ENCODE data around the gene NSMCE1. TPM values are rescaled to one million over a fixed set of nuclear protein-coding genes. Genes with fewer than 3 reads are reported as not detected.
"Not testable (repeated sequence)": the region's sequence is repeated elsewhere in the genome, so short reads cannot be mapped to it uniquely, and the experiment has no call there.

Gene NSMCE1
- total and polyA plus RNA-seq, 4 donors, result 50.4 to 76.9 (median 66.8) TPM

GRCh38 chr16:27214084-27214961, 54.2 kb downstream of the NSMCE1 start:
- WGBS (ENCODE audit: insufficient coverage), result 91% methylated on average over 15 of the region's 19 CpGs
- peak in 1 of 6 donors; percentile 14 for DNase-seq (ENCODE audit: low read depth in 4 of 6, low spot score in 6 of 6)
- H3K4me3 ChIP-seq (ENCODE audit: low read depth, low read length), result no peak overlapping the region
- H3K27ac ChIP-seq (ENCODE audit: low read depth, low read length), result no peak overlapping the region
- H3K36me3 ChIP-seq (ENCODE audit: control insufficient read depth, insufficient read depth, low read length), result peaks cover 47% of the 10 kb centered on the region
- H3K9me3 ChIP-seq (ENCODE audit: control insufficient read depth, insufficient read depth, low read length), result no peaks in the 10 kb centered on the region
- H3K4me1 ChIP-seq (ENCODE audit: control insufficient read depth, insufficient read depth, low read length), result peaks cover 6% of the 10 kb centered on the region
- H3K27me3 ChIP-seq (ENCODE audit: control insufficient read depth, insufficient read depth, low read length), result no peaks in the 10 kb centered on the region

GRCh38 chr16:27211026-27211425, 57.5 kb downstream of the NSMCE1 start:
- DNase-seq (ENCODE audit: low read depth in 4 of 6, low spot score in 6 of 6), result no peak
- H3K36me3 ChIP-seq (ENCODE audit: control insufficient read depth, insufficient read depth, low read length), result peaks cover 28% of the 10 kb centered on the region
- 95% methylated on average over 7 of the region's 10 CpGs for WGBS (ENCODE audit: insufficient coverage)
- no peak overlapping the region for H3K4me3 ChIP-seq (ENCODE audit: low read depth, low read length)
- no peaks in the 10 kb centered on the region for H3K4me1 ChIP-seq (ENCODE audit: control insufficient read depth, insufficient read depth, low read length)
- no peaks in the 10 kb centered on the region for H3K9me3 ChIP-seq (ENCODE audit: control insufficient read depth, insufficient read depth, low read length)
- no peak overlapping the region for H3K27ac ChIP-seq (ENCODE audit: low read depth, low read length)
- H3K27me3 ChIP-seq (ENCODE audit: control insufficient read depth, insufficient read depth, low read length), result no peaks in the 10 kb centered on the region

GRCh38 chr16:27210174-27210573, 58.4 kb downstream of the NSMCE1 start:
- Histone ChIP-seq H3K27me3 (ENCODE audit: control insufficient read depth, insufficient read depth, low read length) (no peaks in the 10 kb centered on the region), H3K9me3 (ENCODE audit: control insufficient read depth, insufficient read depth, low read length) (no peaks in the 10 kb centered on the region), H3K36me3 (ENCODE audit: control insufficient read depth, insufficient read depth, low read length) (peaks cover 23% of the 10 kb centered on the region), H3K4me3 (ENCODE audit: low read depth, low read length) (no peak overlapping the region), H3K27ac (ENCODE audit: low read depth, low read length) (no peak overlapping the region), H3K4me1 (ENCODE audit: control insufficient read depth, insufficient read depth, low read length) (no peaks in the 10 kb centered on the region)
- DNase-seq (ENCODE audit: low read depth in 4 of 6, low spot score in 6 of 6), result no peak
- 97% methylated on average over 16 of the region's 17 CpGs for WGBS (ENCODE audit: insufficient coverage)

- 93% methylated on average over 8 of the region's 8 CpGs for WGBS (ENCODE audit: insufficient coverage)
- no peaks in the 10 kb centered on the region for H3K9me3 ChIP-seq (ENCODE audit: control insufficient read depth, insufficient read depth, low read length)
- no peak for DNase-seq (ENCODE audit: low read depth in 4 of 6, low spot score in 6 of 6)
- H3K27me3 ChIP-seq (ENCODE audit: control insufficient read depth, insufficient read depth, low read length), result no peaks in the 10 kb centered on the region
- H3K4me1 ChIP-seq (ENCODE audit: control insufficient read depth, insufficient read depth, low read length), result peaks cover 3% of the 10 kb centered on the region
- no peak overlapping the region for H3K4me3 ChIP-seq (ENCODE audit: low read depth, low read length)
- no peak overlapping the region for H3K27ac ChIP-seq (ENCODE audit: low read depth, low read length)
- peaks cover 23% of the 10 kb centered on the region for H3K36me3 ChIP-seq (ENCODE audit: control insufficient read depth, insufficient read depth, low read length)
These were observed 59.0 kb downstream of the NSMCE1 start for GRCh38 chr16:27209591-27209990.

GRCh38 chr16:27208796-27209195, 59.8 kb downstream of the NSMCE1 start:
- Histone ChIP-seq H3K27ac (ENCODE audit: low read depth, low read length) (no peak overlapping the region), H3K27me3 (ENCODE audit: control insufficient read depth, insufficient read depth, low read length) (no peaks in the 10 kb centered on the region), H3K9me3 (ENCODE audit: control insufficient read depth, insufficient read depth, low read length) (no peaks in the 10 kb centered on the region), H3K36me3 (ENCODE audit: control insufficient read depth, insufficient read depth, low read length) (peaks cover 23% of the 10 kb centered on the region), H3K4me3 (ENCODE audit: low read depth, low read length) (no peak overlapping the region), H3K4me1 (ENCODE audit: control insufficient read depth, insufficient read depth, low read length) (peaks cover 11% of the 10 kb centered on the region)
- 92% methylated on average over 3 of the region's 3 CpGs for WGBS (ENCODE audit: insufficient coverage)
- DNase-seq (ENCODE audit: low read depth in 4 of 6, low spot score in 6 of 6), result no peak

DNA sequence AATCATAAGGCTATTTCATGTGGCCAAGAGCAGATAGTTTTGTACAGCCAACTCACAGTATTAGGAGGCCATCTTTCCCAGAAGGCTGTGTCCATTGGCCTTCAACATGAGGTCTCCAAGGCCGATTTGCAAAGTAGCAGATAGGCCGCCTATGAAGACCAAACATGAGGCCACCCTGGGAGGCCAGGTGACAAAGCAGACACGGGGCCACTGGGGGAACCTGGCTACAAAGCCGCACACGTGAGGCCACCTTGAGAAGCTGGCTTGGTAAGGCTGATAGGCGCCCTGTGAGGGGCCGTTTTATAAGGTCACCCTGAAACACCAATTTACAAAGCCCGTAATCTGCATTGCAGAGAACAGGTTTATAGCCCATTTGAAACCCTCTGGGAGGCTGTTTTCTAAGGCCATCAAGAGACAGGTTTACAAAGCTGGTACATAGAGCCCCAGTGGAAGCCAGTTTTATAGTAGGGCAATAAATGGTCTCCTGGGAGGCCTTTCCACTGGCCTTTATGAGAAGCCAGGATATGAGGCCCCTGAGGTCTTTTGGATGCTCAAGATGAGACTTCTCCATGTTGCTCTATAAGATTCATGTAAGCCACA, 60.4 kb downstream of the NSMCE1 start:
- Histone ChIP-seq H3K36me3 (ENCODE audit: control insufficient read depth, insufficient read depth, low read length) (peaks cover 23% of the 10 kb centered on the region), H3K27me3 (ENCODE audit: control insufficient read depth, insufficient read depth, low read length) (no peaks in the 10 kb centered on the region), H3K4me1 (ENCODE audit: control insufficient read depth, insufficient read depth, low read length) (peaks cover 12% of the 10 kb centered on the region), H3K4me3 (ENCODE audit: low read depth, low read length) (no peak overlapping the region), H3K9me3 (ENCODE audit: control insufficient read depth, insufficient read depth, low read length) (no peaks in the 10 kb centered on the region), H3K27ac (ENCODE audit: low read depth, low read length) (no peak overlapping the region)
- DNase-seq (ENCODE audit: low read depth in 4 of 6, low spot score in 6 of 6), result no peak
- 48% methylated on average over 4 of the region's 8 CpGs for WGBS (ENCODE audit: insufficient coverage)

GRCh38 chr16:27207121-27207520, 61.5 kb downstream of the NSMCE1 start:
- Histone ChIP-seq H3K36me3 (ENCODE audit: control insufficient read depth, insufficient read depth, low read length) (peaks cover 16% of the 10 kb centered on the region), H3K4me1 (ENCODE audit: control insufficient read depth, insufficient read depth, low read length) (peaks cover 17% of the 10 kb centered on the region)
- DNase-seq (ENCODE audit: low read depth in 4 of 6, low spot score in 6 of 6); H3K4me3 ChIP-seq (ENCODE audit: low read depth, low read length); H3K9me3 ChIP-seq (ENCODE audit: control insufficient read depth, insufficient read depth, low read length); H3K27ac ChIP-seq (ENCODE audit: low read depth, low read length); H3K27me3 ChIP-seq (ENCODE audit: control insufficient read depth, insufficient read depth, low read length): not testable (repeated sequence)
- 100% methylated on average over 5 of the region's 10 CpGs for WGBS (ENCODE audit: insufficient coverage)

- 90% methylated on average over 2 of the region's 10 CpGs for WGBS (ENCODE audit: insufficient coverage)
- Histone ChIP-seq H3K27me3 (ENCODE audit: control insufficient read depth, insufficient read depth, low read length) (no peaks in the 10 kb centered on the region), H3K4me3 (ENCODE audit: low read depth, low read length) (no peak overlapping the region), H3K27ac (ENCODE audit: low read depth, low read length) (no peak overlapping the region), H3K9me3 (ENCODE audit: control insufficient read depth, insufficient read depth, low read length) (no peaks in the 10 kb centered on the region), H3K36me3 (ENCODE audit: control insufficient read depth, insufficient read depth, low read length) (peaks cover 7% of the 10 kb centered on the region), H3K4me1 (ENCODE audit: control insufficient read depth, insufficient read depth, low read length) (peaks cover 17% of the 10 kb centered on the region)
- DNase-seq (ENCODE audit: low read depth in 4 of 6, low spot score in 6 of 6), result no peak
These were observed 63.0 kb downstream of the NSMCE1 start for GRCh38 chr16:27205423-27206065.

DNA sequence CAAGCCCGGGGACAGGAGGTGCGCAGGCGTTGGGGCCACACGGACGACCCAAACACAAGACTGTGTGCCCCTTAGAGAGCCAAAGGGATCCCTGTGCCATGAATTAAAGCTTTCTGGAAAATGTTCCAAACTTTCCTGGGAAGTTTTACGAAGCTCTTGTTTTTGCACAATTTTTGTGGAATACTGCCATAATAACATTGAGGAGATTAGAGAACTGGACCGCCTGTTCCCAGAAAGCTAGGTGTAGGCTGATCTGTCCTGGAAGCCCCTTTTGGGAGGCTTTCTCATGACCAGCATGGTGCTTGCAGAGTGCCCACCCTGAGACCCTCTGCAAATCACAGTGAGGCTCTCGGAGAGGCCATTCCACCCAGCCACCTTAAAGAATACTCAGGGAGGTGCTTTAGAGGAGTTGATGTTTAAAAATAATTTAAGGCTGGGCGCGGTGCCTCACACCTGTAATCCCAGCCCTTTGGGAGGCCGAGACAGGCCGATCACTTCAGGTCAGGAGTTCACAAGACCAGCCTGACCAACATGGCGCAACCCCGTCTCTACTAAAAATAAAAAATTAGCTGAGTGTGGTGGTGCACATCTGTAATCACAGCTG, 64.2 kb downstream of the NSMCE1 start:
- H3K4me1 ChIP-seq (ENCODE audit: control insufficient read depth, insufficient read depth, low read length), result peaks cover 17% of the 10 kb centered on the region
- peak overlapping the region; percentile 95 for H3K4me3 ChIP-seq (ENCODE audit: low read depth, low read length)
- H3K36me3 ChIP-seq (ENCODE audit: control insufficient read depth, insufficient read depth, low read length), result no peaks in the 10 kb centered on the region
- 0% methylated on average over 5 of the region's 14 CpGs for whole genome bisulfite sequencing (ENCODE audit: insufficient coverage)
- H3K27ac ChIP-seq (ENCODE audit: low read depth, low read length), result peak overlapping the region; percentile 99
- H3K9me3 ChIP-seq (ENCODE audit: control insufficient read depth, insufficient read depth, low read length), result no peaks in the 10 kb centered on the region
- no peaks in the 10 kb centered on the region for H3K27me3 ChIP-seq (ENCODE audit: control insufficient read depth, insufficient read depth, low read length)
- DNase-seq (ENCODE audit: low read depth in 4 of 6, low spot score in 6 of 6), result no peak
